HCT116 (cell line): ENCODE results near the gene LPAR1. TPM values are rescaled to one million over a fixed set of nuclear protein-coding genes. Genes with fewer than 3 reads are reported as not detected.

ENCODE experiments used
- ATAC-seq: fragments of 200-7000 bp; cut with Tn5 transposase; 2 replicates; pipeline ENCODE4 v1.9.1; 2020; ENCODE audit warnings: mild to moderate bottlenecking, moderate library complexity
- BruUV-seq: library from RNA; stranded (reverse); fragments of 400-500 nt; replicated peaks from 2 replicates; lab custom pipeline; 2021; lab: Mats Ljungman, UMichigan
- CTCF ChIA-PET: fragments of 300-600 bp; sonication (Branson Sonifier 250); formaldehyde crosslinking; loops from one replicate; lab custom pipeline; 2021; ENCODE audit warnings: antibody characterized with exemption; lab: Charles Lee
- POLR2A ChIA-PET: fragments of 300-600, 350-600 bp; sonication (Branson Sonifier 250); formaldehyde crosslinking; loops from one replicate; lab custom pipeline; 2021; ENCODE audit warnings: antibody characterized with exemption; lab: Charles Lee
- RAD21 ChIA-PET, 2 experiments: fragments of 300-600 bp; sonication (Branson Sonifier 250); formaldehyde crosslinking; loops; one replicate each; lab custom pipeline; 2023; ENCODE audit warnings: low total read pairs in 2 of 2; ENCODE audit not compliant: uncharacterized antibody in 2 of 2, unreplicated experiment in 2 of 2, low non-redundant PET in 1 of 2; lab: Charles Lee
- DNase-seq: peaks from one replicate; pipeline ENCODE4 v3.0.0-alpha.2; 2010; ENCODE audit warnings: low read depth, low spot score
- H2AFZ ChIP-seq: fragments of 200-600 bp; shearing (Covaris generic), sonication (generic); 2 replicates; pipeline ENCODE4 v1.6.1; 2017; ENCODE audit warnings: low read depth, mixed run types, mixed read lengths, antibody characterized with exemption, low read length; ENCODE audit not compliant: poor library complexity, severe bottlenecking
- H3K27ac ChIP-seq: 2 replicates; pipeline ENCODE4 v1.5.1; 2012; ENCODE audit warnings: low read depth, low read length
- H3K27me3 ChIP-seq: fragments of 200-600 bp; sonication (generic); 2 replicates; pipeline ENCODE4 v1.6.1; 2016; ENCODE audit warnings: mixed run types, low read length, mixed read lengths; ENCODE audit not compliant: insufficient read depth
- H3K36me3 ChIP-seq, 2 experiments: fragments of 200-500 bp in 1 of 2; fragments of 200-600 bp in 1 of 2; sonication (Bioruptor generic) in 1 of 2; sonication (generic) in 1 of 2; 2 replicates each; pipeline versions ENCODE4 v1.5.1 to v1.6.1; 2014 to 2016; ENCODE audit warnings: low read length in 2 of 2, inconsistent platforms in 1 of 2, mixed read lengths in 1 of 2, mixed run types in 1 of 2; ENCODE audit not compliant: insufficient read depth in 2 of 2, control insufficient read depth in 1 of 2
- H3K4me1 ChIP-seq, 2 experiments: fragments of 200-600 bp in 1 of 2; sonication (generic) in 1 of 2; 2 replicates each; pipeline versions ENCODE4 v1.5.1 to v1.6.1; 2012 to 2017; ENCODE audit warnings: low read length in 2 of 2, inconsistent platforms in 1 of 2, mild to moderate bottlenecking in 1 of 2, mixed read lengths in 1 of 2, mixed run types in 1 of 2, moderate library complexity in 1 of 2; ENCODE audit not compliant: insufficient read depth in 2 of 2, control insufficient read depth in 1 of 2
- H3K4me2 ChIP-seq: fragments of 200-600 bp; sonication (generic); 2 replicates; pipeline ENCODE4 v1.6.1; 2017; ENCODE audit warnings: mixed run types, low read length, mixed read lengths
- H3K4me3 ChIP-seq, 2 experiments: fragments of 200-600 bp in 1 of 2; sonication (generic) in 1 of 2; replicated peaks in 1 of 2; 2 replicates each; pipeline ENCODE4 v1.5.1; 2011 to 2016; ENCODE audit warnings: low read length in 2 of 2, control low read depth in 1 of 2, low read depth in 1 of 2, mild to moderate bottlenecking in 1 of 2, mixed read lengths in 1 of 2, mixed run types in 1 of 2
- H3K79me2 ChIP-seq: fragments of 200-600 bp; sonication (generic); 2 replicates; pipeline ENCODE4 v1.6.1; 2017; ENCODE audit warnings: mild to moderate bottlenecking, mixed run types, low read length, moderate library complexity, mixed read lengths; ENCODE audit not compliant: insufficient read depth
- H3K9ac ChIP-seq: fragments of 200-600 bp; sonication (generic); 2 replicates; pipeline ENCODE4 v1.6.1; 2016; ENCODE audit warnings: low read length, mixed read lengths
- H3K9me2 ChIP-seq: fragments of 200-600 bp; sonication (generic), shearing (Covaris generic); 2 replicates; pipeline ENCODE4 v1.6.1; 2017; ENCODE audit warnings: mixed run types, mild to moderate bottlenecking, moderate library complexity; ENCODE audit not compliant: insufficient read depth
- H3K9me3 ChIP-seq, 2 experiments: fragments of 200-500 bp in 1 of 2; fragments of 200-600 bp in 1 of 2; sonication (Bioruptor generic) in 1 of 2; sonication (generic) in 1 of 2; 2 replicates each; pipeline ENCODE4 v1.6.1; 2014 to 2017; ENCODE audit warnings: low read length in 2 of 2, mixed read lengths in 2 of 2, inconsistent platforms in 1 of 2, low read depth in 1 of 2, mild to moderate bottlenecking in 1 of 2, mixed run types in 1 of 2, moderate library complexity in 1 of 2; ENCODE audit not compliant: control insufficient read depth in 1 of 2, insufficient read depth in 1 of 2
- H4K20me1 ChIP-seq: fragments of 200-600 bp; sonication (generic), shearing (Covaris generic); 2 replicates; pipeline ENCODE4 v1.6.1; 2017; ENCODE audit warnings: mixed run types, mild to moderate bottlenecking, moderate library complexity; ENCODE audit not compliant: insufficient read depth
- ATF3 ChIP-seq: IDR thresholded peaks from 2 replicates; pipeline ENCODE4 v1.6.1; 2012
- CBX3 ChIP-seq: IDR thresholded peaks from 2 replicates; pipeline ENCODE4 v1.6.1; 2012; ENCODE audit warnings: low read depth
- CEBPB ChIP-seq: IDR thresholded peaks from 2 replicates; pipeline ENCODE4 v1.6.1; 2012; ENCODE audit warnings: low read depth
- EGR1 ChIP-seq: IDR thresholded peaks from 2 replicates; pipeline ENCODE4 v1.6.1; 2012; ENCODE audit warnings: low read depth
- EZH2 ChIP-seq: fragments of 200-600 bp; sonication (generic); IDR thresholded peaks from 2 replicates; pipeline ENCODE4 v1.6.1; 2017; ENCODE audit warnings: antibody characterized with exemption, mixed run types
- EZH2phosphoT487 ChIP-seq: fragments of 200-600 bp; IDR thresholded peaks from 2 replicates; pipeline ENCODE4 v1.6.1; 2018; ENCODE audit warnings: antibody characterized with exemption, borderline replicate concordance
- MAX ChIP-seq: IDR thresholded peaks from 2 replicates; pipeline ENCODE4 v1.6.1; 2012
- POLR2AphosphoS5 ChIP-seq: IDR thresholded peaks from 2 replicates; pipeline ENCODE4 v1.6.1; 2011; ENCODE audit warnings: mild to moderate bottlenecking, low read depth, low read length, moderate library complexity
- REST ChIP-seq: IDR thresholded peaks from 2 replicates; pipeline ENCODE4 v1.6.1; 2012; ENCODE audit warnings: low read depth
- SIN3A ChIP-seq: IDR thresholded peaks from 2 replicates; pipeline ENCODE4 v1.6.1; 2012; ENCODE audit warnings: low read depth
- SP1 ChIP-seq: IDR thresholded peaks from 2 replicates; pipeline ENCODE4 v1.6.1; 2012; ENCODE audit warnings: low read depth
- TCF7L2 ChIP-seq: IDR thresholded peaks from 2 replicates; pipeline ENCODE4 v1.7.0; 2011; ENCODE audit warnings: borderline replicate concordance, inconsistent platforms; ENCODE audit not compliant: insufficient read depth, insufficient read length; ENCODE audit errors: extremely low read depth
- YY1 ChIP-seq: IDR thresholded peaks from 2 replicates; pipeline ENCODE4 v1.6.1; 2011; ENCODE audit warnings: low read length, low read depth, moderate library complexity, mild to moderate bottlenecking; ENCODE audit not compliant: insufficient replicate concordance; ENCODE audit errors: extremely low read depth
- ZBTB33 ChIP-seq: IDR thresholded peaks from 2 replicates; pipeline ENCODE4 v1.6.1; 2011; ENCODE audit warnings: mild to moderate bottlenecking, low read length, moderate library complexity; ENCODE audit not compliant: insufficient replicate concordance; ENCODE audit errors: extremely low read depth
- ZNF274 ChIP-seq: fragments of 200-500 bp; sonication (Bioruptor generic); IDR thresholded peaks from 2 replicates; pipeline ENCODE4 v1.6.1; 2014; ENCODE audit warnings: mild to moderate bottlenecking, low read depth, low read length, inconsistent platforms
- intact Hi-C: fragments of 100-400 bp; cut with micrococcal nuclease; formaldehyde crosslinking; loops from 2 replicates; pipeline ENCODE4 v1.10.0; 2022
- total RNA-seq: library from RNA; stranded (reverse); gene quantifications from one replicate; pipeline ENCODE4 v1.2.1, GENCODE V29; 2021; ENCODE audit not compliant: unreplicated experiment

Gene LPAR1
- total RNA-seq, 1 experiment from 2014 or later, result 7.4 TPM

GRCh38 chr9:110986529-110986928, 51.7 kb downstream of the LPAR1 start:
- no peak overlapping the region for H3K4me2 ChIP-seq
- no peaks in the 10 kb centered on the region for H3K79me2 ChIP-seq
- no peaks in the 10 kb centered on the region; a peak in 1 of 4 replicates for H3K9me3 ChIP-seq
- no peaks in the 10 kb centered on the region for H3K36me3 ChIP-seq
- no peak overlapping the region for H3K4me3 ChIP-seq
- no peak for TF ChIP-seq CBX3
- POLR2A ChIA-PET, result no interaction called here
- RAD21 ChIA-PET, result no interaction called here
- no TSS peak for BruUV-seq
- CTCF ChIA-PET, result no interaction called here
- H3K27me3 ChIP-seq, result no peaks in the 10 kb centered on the region
- intact Hi-C loops, result no loop called here
- no peaks in the 10 kb centered on the region for H3K4me1 ChIP-seq
- DNase-seq, result no peak
- H3K9me2 ChIP-seq, result no peaks in the 10 kb centered on the region
- ATAC-seq, result no peak
- H3K9ac ChIP-seq, result no peak overlapping the region
- H4K20me1 ChIP-seq, result no peaks in the 10 kb centered on the region
- H2AFZ ChIP-seq, result no peak overlapping the region
- H3K27ac ChIP-seq, result no peak overlapping the region

- Histone ChIP-seq H3K27ac (no peak overlapping the region), H3K9me2 (no peaks in the 10 kb centered on the region), H3K27me3 (no peaks in the 10 kb centered on the region), H3K4me2 (no peak overlapping the region), H3K79me2 (no peaks in the 10 kb centered on the region), H4K20me1 (no peaks in the 10 kb centered on the region), H3K9ac (no peak overlapping the region), H2AFZ (no peak overlapping the region), H3K4me1 (no peaks in the 10 kb centered on the region), H3K36me3 (no peaks in the 10 kb centered on the region), H3K9me3 (no peaks in the 10 kb centered on the region; a peak in 1 of 4 replicates), H3K4me3 (no peak overlapping the region)
- ChIA-PET POLR2A (no interaction called here), RAD21 (no interaction called here), CTCF (no interaction called here)
- ATAC-seq (no peak), DNase-seq (no peak)
- intact Hi-C loops, result no loop called here
- BruUV-seq, result no TSS peak
- TF ChIP-seq EZH2 (no peak), ATF3 (no peak), YY1 (no peak), EGR1 (no peak), TCF7L2 (no peak), SP1 (no peak), ZBTB33 (no peak), CBX3 (no peak), SIN3A (no peak), CEBPB (no peak), REST (no peak), EZH2phosphoT487 (no peak), ZNF274 (no peak), MAX (no peak), POLR2AphosphoS5 (no peak)
Measured at GRCh38 chr9:110984890-110985437, 53.3 kb downstream of the LPAR1 start.
